HepG2 (cell line): ENCODE results near the gene NF2. TPM values are rescaled to one million over a fixed set of nuclear protein-coding genes. Genes with fewer than 3 reads are reported as not detected.

Source experiments
- CHD2 ChIP-seq: IDR thresholded peaks from 2 replicates; pipeline ENCODE4 v1.6.1; 2011; ENCODE audit warnings: low read depth, low read length, improper control_type of control experiment
- EHMT2 ChIP-seq: fragments of 200-600 bp; sonication (generic); IDR thresholded peaks from 2 replicates; pipeline ENCODE4 v1.7.0; 2017; ENCODE audit warnings: antibody characterized with exemption, low read depth, low read length, borderline replicate concordance
- FOXM1 ChIP-seq: sonication (generic); formaldehyde crosslinking; IDR thresholded peaks from 2 replicates; pipeline ENCODE4 v1.5.0; 2020; ENCODE audit warnings: missing genetic modification reagents
- HNF4G ChIP-seq, 2 experiments: sonication (generic) in 1 of 2; formaldehyde crosslinking in 1 of 2; IDR thresholded peaks; 2 replicates each; pipeline versions ENCODE4 v1.4.0 to v1.6.1; 2011 to 2020; ENCODE audit warnings: borderline replicate concordance in 2 of 2, low read depth in 2 of 2, mild to moderate bottlenecking in 2 of 2, low read length in 1 of 2, missing genetic modification reagents in 1 of 2, moderate library complexity in 1 of 2
- MEIS2 ChIP-seq: sonication (generic); formaldehyde crosslinking; IDR thresholded peaks from 2 replicates; pipeline ENCODE4 v1.9.0; 2021; ENCODE audit warnings: mild to moderate bottlenecking, missing genetic modification reagents
- NFYC ChIP-seq: IDR thresholded peaks from 2 replicates; pipeline ENCODE4 v1.6.1; 2016; ENCODE audit warnings: missing genetic modification reagents, missing compliant biosample characterization
- PHF5A ChIP-seq: IDR thresholded peaks from one replicate; pipeline ENCODE4 v1.6.1; 2018; ENCODE audit warnings: low read depth, missing genetic modification reagents; ENCODE audit not compliant: unreplicated experiment
- REL ChIP-seq: sonication (generic); formaldehyde crosslinking; conservative IDR thresholded peaks from 2 replicates; pipeline ENCODE4 v1.8.0; 2022; ENCODE audit warnings: mild to moderate bottlenecking, missing genetic modification reagents, moderate library complexity
- TSC22D2 ChIP-seq: sonication (generic); formaldehyde crosslinking; IDR thresholded peaks from 2 replicates; pipeline ENCODE4 v1.5.1; 2020; ENCODE audit warnings: missing genetic modification reagents, mild to moderate bottlenecking, borderline replicate concordance
- YY1 ChIP-seq: IDR thresholded peaks from 2 replicates; pipeline ENCODE4 v1.6.1; 2011; ENCODE audit warnings: low read length, low read depth, moderate library complexity, mild to moderate bottlenecking; ENCODE audit not compliant: insufficient read depth, insufficient replicate concordance
- ZFP36L1 ChIP-seq: sonication (generic); formaldehyde crosslinking; IDR thresholded peaks from 2 replicates; pipeline ENCODE4 v1.8.0; 2022; ENCODE audit warnings: mild to moderate bottlenecking, missing genetic modification reagents, moderate library complexity
- ZNF263 ChIP-seq: sonication (generic); formaldehyde crosslinking; IDR thresholded peaks from 2 replicates; pipeline ENCODE4 v1.4.0; 2020; ENCODE audit warnings: missing genetic modification reagents
- ZNF407 ChIP-seq: sonication (generic); formaldehyde crosslinking; IDR thresholded peaks from one replicate; pipeline ENCODE4 v1.5.1; 2020; ENCODE audit warnings: mild to moderate bottlenecking, missing genetic modification reagents; ENCODE audit errors: not compliant biosample characterization
- ZNF772 ChIP-seq: sonication (generic); formaldehyde crosslinking; IDR thresholded peaks from 2 replicates; pipeline ENCODE4 v1.5.0; 2020; ENCODE audit warnings: mild to moderate bottlenecking, missing genetic modification reagents
- ZNF788 ChIP-seq: sonication (generic); formaldehyde crosslinking; IDR thresholded peaks from 2 replicates; pipeline ENCODE4 v1.5.0; 2020; ENCODE audit warnings: mild to moderate bottlenecking, missing genetic modification reagents, borderline replicate concordance
- ZSCAN31 ChIP-seq: sonication (generic); formaldehyde crosslinking; IDR thresholded peaks from 2 replicates; pipeline ENCODE4 v1.5.0; 2020; ENCODE audit warnings: low read depth, mild to moderate bottlenecking, missing genetic modification reagents
- polyA plus RNA-seq, 8 experiments: library from polyadenylated mRNA; depleted of rRNA in 3 of 8; stranded (reverse) in 7 of 8; unstranded in 1 of 8; fragments of >200 nt; fragmentation: Illumina TruSeq in 4 of 8; extraction: Trizol in 4 of 8; gene quantifications; 2 replicates each; pipeline versions ENCODE4 v1.2.1 to v1.2.3, GENCODE V29; 2011 to 2016; ENCODE audit warnings: low read depth in 4 of 8, missing spikeins in 1 of 8, mixed read lengths in 1 of 8; ENCODE audit not compliant: insufficient read depth in 1 of 8
- total RNA-seq, 5 experiments: library from RNA; depleted of rRNA; stranded (reverse); fragments of >200 nt; fragmentation: Illumina TruSeq; extraction: Trizol; gene quantifications; 2 replicates each; pipeline ENCODE4 v1.2.3, GENCODE V29; 2016; ENCODE audit warnings: low read depth in 1 of 5
- TF ChIP-seq, protein P1 (sequence below): sonication (generic); formaldehyde crosslinking; IDR thresholded peaks from 2 replicates; pipeline ENCODE4 v1.5.1; 2020; ENCODE audit warnings: missing genetic modification reagents, mild to moderate bottlenecking, borderline replicate concordance
- TF ChIP-seq, protein P2 (sequence below): sonication (generic); formaldehyde crosslinking; IDR thresholded peaks from 2 replicates; pipeline ENCODE4 v1.4.0; 2020; ENCODE audit warnings: mild to moderate bottlenecking, missing genetic modification reagents

NF2 gene
- total and polyA plus RNA-seq, 2 of the 13 experiments (the other 11 are each of a cell fraction or from before 2014, with no cell fraction given): 9.3 to 33.3 TPM

- TF ChIP-seq, protein P1, sequence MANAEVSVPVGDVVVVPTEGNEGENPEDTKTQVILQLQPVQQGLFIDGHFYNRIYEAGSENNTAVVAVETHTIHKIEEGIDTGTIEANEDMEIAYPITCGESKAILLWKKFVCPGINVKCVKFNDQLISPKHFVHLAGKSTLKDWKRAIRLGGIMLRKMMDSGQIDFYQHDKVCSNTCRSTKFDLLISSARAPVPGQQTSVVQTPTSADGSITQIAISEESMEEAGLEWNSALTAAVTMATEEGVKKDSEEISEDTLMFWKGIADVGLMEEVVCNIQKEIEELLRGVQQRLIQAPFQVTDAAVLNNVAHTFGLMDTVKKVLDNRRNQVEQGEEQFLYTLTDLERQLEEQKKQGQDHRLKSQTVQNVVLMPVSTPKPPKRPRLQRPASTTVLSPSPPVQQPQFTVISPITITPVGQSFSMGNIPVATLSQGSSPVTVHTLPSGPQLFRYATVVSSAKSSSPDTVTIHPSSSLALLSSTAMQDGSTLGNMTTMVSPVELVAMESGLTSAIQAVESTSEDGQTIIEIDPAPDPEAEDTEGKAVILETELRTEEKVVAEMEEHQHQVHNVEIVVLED (CRISPR knock-in tag): peak; percentile 82; the same call in 1 of the 2 replicates
- TF ChIP-seq YY1 (peak; percentile 40), HNF4G (IDR thresholded peaks at IDR 0.05; ENCODE audit: borderline replicate concordance, low read depth, low read length) (no peak; the same call in 1 of the 2 replicates), HNF4G (CRISPR knock-in tag; IDR thresholded peaks at IDR 0.05; ENCODE audit: borderline replicate concordance, low read depth) (peak; percentile 73; the same call in 1 of the 2 replicates), REL (CRISPR knock-in tag) (no peak), ZFP36L1 (0 out of 2 replicates have a peak, but pooled peaks have one; percentile 71), ZNF407 (CRISPR knock-in tag) (no peak), PHF5A (peak; percentile 50), NFYC (CRISPR knock-in tag) (peak; percentile 98), EHMT2 (no peak), ZNF772 (CRISPR knock-in tag) (0 out of 2 replicates have a peak, but pooled peaks have one; percentile 41), CHD2 (peak; percentile 38; the same call in 1 of the 2 replicates), MEIS2 (peak; percentile 44; the same call in 1 of the 2 replicates), TSC22D2 (CRISPR knock-in tag) (no peak), ZNF263 (CRISPR knock-in tag) (0 out of 2 replicates have a peak, but pooled peaks have one; percentile 24), ZNF788 (CRISPR knock-in tag) (no peak), ZSCAN31 (CRISPR knock-in tag) (0 out of 2 replicates have a peak, but pooled peaks have one; percentile 46), FOXM1 (0 out of 2 replicates have a peak, but pooled peaks have one; percentile 20)
- TF ChIP-seq, protein P2, sequence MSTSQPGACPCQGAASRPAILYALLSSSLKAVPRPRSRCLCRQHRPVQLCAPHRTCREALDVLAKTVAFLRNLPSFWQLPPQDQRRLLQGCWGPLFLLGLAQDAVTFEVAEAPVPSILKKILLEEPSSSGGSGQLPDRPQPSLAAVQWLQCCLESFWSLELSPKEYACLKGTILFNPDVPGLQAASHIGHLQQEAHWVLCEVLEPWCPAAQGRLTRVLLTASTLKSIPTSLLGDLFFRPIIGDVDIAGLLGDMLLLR: peak; percentile 74; the same call in 1 of the 2 replicates
Measured at GRCh38 chr22:29603358-29604075, at the start of gene NF2 (continued).
